NCI-H1436 treated with DMSO at 0.1 percent for 48 hours (cell line): ENCODE results near the gene MPPED2.

ENCODE experiments used
- DNase-seq: peaks from one replicate; lab custom pipeline; 2025; lab: John Stamatoyannopoulos, UW

MPPED2 gene

DNA sequence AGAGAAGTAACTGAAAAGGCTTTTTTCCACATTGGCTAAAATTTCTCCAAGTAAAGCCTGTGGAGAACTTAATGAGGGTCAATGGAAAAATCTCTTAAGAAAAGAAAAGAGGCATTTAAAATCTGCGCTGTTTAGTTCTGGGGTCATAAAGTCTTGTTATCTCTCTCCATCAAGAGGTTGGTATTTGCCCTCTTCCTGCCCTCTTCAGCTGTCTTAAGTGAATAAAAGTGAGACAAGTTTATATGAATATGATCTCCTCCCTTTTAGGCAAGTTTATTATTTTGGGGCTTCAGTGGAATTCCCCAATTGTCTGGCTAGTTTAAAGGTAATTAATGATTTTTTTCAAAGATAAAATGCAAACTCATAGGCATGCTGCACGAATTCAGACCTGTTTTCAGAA, 173.6 kb downstream of the MPPED2 start:
- DNase-seq = no peak

DNA sequence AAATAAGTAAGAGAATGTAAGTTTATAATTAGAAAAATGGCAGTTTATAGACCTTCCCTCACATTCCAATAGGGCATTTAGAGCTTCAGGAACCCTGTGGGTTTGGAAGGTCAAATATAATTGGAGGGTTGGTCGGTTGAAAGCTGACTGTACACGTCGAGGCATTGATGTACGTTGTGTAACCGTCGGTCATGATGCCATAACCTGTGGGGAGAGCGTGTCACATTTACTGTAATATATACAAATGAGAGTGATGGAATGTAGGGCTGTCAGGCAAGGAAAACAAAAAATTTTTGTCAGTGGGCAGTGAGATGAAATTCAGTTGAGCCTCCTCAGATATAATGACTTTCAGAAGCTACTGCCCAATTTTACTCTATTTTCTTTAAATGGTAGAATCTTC, 174.8 kb downstream of the MPPED2 start:
- no peak for DNase-seq

DNA sequence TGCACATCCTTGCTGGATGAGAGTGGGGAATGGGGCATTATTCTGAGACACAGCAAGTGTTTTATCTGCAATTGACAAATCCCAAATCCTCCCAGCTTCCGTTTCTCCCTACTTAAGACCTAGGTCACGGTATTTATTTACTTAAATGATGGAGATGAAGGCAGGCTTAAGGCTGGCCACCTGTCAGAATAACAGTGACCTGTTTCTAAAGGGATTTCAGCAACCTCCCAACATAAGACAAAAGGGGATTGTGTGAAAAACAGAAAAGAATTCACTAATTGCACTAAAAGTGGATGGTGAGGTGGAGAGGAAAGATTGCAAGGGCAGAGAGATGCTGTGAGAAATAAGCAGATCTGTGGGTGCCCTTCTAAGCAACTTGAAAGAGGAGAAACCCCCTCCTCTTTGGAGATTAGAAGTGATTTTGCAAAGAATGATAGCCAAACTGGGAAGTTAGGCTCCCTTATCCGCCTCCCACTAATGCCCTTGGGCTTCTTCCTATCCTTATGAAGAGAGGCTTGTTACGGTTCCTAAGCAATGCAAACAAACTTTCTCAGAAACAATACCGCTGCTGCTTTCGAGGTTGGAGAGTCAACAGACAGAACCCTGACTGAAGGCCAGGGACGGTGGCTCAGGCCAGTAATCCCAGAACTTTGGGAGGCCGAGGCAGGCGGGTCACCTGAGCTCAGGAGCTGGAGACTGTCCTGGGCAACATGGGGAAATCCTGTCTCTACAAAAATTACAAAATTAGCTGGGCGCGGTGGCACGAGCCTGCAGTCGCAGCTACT, 179.0 kb downstream of the MPPED2 start:
- no peak for DNase-seq

DNA sequence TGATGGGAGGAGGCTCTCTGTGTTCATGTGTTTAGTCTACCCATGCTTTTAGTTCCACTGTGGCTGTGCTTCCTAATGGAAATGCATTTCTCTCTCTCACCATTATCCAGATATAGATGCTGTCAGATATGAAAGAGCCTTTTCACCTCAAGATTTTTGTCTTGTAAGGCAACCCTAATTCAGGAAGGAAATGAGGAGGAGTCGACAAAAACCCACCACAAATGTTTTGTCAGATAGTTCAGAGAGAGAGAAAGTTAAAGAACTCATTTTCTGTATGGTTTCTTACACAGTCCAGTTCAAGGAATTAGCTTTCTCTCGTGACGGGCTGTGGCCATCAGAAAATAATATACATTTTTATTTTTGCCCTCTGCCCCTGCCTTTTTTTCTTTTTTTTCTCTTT, 180.8 kb downstream of the MPPED2 start:
- DNase-seq = no peak

DNA sequence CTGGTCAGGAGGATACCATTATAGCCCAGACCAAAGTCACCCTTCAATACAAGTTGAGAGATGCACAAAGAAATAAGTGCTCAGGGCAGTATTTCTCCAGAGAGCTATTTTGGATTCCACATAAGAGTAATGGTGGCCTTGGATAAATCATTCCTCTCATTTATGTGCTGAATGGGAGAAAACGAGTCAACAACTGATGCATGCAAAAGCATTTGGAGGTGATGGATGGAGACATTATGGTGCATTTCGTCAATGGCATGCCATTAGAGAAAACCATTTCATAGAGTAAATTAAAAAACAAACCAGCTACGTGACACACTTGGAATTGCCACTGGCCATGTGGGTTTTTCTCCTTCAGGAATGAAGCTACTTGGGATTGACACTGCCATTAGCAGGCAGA, 182.0 kb downstream of the MPPED2 start:
- DNase-seq = no peak

DNA sequence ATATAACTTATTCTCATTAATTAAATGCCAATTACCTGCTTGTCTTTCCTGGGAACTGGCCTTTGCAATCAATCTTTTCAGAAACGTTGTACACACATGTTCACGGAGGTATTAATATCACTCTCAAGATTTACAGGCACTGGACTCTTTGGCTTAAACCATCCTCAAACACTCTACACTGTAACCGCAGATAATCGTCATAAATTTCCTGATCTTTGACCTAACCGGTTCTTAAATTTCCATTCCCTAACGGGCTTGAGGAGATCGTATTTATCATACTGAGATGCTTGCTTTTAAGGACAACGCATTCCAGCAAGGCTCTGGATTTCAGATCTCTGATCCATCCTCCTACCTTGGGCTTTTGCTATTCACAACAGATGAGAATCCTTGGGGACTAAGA, 190.4 kb downstream of the MPPED2 start:
- DNase-seq = no peak

DNA sequence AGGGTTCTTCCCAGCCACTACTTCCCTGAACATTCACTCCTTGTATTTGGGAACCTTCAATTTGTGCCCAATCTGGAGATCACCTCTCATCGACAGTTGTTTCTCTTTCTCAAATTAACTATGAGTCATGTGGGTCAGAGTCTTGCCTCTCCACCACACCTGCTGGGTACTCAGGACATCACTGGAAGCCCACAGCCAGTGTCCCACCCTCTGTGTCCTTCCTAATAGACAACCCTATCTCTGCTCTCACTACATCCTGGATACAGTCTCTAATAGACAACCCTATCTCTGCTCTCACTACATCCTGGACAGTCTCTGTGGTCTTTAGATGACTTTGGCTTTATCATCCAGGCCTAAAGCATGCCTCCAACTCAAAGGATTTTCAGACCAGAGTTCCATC, 193.1 kb downstream of the MPPED2 start:
- DNase-seq = no peak

DNA sequence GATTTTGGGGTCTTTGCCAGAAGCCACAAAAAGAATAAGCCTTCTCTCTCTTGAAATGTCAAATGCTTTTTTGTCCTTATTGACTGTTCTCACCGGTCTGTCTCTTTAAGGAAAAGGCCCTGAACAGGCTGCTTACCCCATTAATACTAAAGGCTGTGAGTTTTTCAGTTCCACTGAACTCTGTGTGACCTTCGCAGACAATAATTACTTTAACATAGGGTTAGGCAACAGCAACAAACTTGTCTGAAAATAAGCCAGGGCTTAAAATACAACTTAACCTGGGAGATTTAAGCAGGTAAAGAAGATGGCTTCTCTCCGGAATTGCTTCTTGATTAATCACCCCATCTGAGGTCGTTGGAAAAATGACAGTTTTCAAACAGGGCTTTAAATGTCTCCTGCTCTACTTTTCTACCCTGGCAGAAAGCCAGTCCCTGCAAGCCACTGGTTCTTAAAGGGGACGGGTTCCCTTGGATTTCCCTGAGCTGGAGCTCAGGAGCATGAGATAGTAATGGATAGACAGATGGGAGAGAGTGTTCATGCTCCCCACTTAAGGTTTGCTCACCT, 193.8 kb downstream of the MPPED2 start:
- no peak for DNase-seq

DNA sequence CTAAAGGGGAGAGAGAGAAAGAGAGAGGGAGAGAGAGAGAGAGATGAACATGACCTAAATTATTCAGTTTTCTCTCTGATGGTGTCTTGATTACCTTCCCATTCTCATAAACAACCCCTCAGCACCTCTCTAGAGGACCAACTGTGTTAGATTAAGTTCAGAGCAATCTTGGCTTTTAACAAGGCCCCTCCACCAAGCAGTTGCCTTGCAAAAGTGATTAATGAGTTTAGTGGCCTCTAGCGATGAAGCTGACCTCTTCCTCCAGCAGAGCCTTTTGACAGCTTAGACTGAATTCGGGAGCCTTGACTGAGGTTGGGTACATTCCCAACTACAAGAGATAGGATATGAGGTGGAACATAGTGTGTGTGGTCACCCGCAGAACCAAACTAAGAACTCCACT, 197.2 kb downstream of the MPPED2 start:
- no peak for DNase-seq

DNA sequence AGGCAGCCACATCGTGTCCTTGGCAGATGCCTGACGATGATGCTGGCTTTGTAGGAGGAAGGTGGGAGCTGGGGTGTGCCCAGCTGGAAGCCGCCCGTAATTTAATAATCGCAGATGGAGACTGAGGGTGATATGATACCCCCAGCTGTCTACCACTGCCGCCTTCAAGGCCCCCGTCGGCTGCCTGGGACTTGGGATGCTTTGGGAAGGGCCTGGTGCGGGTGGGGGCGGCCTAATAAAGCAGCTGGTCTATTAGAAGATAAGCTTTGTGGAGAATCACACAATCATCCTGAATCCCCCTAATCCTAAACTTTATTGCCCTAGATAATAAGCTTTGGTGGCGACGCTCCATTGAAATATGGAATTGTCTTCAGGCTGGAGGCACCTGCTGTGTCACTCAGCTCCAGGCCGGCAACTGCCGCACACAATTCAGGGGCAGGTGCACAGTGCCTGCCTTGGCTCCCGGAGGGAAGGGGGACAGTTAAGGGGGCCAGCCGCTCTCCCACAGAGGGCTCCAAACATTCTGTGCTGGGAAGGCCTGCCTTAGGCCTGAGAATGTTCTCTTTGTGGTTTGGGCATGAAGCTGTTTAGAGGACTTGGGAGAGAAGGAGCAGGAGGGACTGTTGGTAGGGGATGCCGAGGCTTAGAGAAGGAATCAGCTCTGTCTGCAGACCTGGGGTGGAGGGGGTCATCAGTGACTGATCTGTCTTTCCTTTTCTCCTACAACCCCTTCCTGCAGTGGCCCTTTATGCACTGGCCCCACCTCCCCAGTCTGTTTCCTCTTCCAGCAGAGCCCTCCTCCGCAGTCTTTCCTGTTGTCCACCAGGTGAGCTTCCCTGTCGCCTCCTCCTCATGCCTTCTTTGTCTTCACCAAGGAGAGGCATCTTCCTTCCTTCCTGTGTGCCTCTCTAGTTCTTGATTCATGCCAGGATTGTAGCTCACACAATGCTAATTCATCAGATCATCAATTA, 198.0 kb downstream of the MPPED2 start:
- no peak for DNase-seq

DNA sequence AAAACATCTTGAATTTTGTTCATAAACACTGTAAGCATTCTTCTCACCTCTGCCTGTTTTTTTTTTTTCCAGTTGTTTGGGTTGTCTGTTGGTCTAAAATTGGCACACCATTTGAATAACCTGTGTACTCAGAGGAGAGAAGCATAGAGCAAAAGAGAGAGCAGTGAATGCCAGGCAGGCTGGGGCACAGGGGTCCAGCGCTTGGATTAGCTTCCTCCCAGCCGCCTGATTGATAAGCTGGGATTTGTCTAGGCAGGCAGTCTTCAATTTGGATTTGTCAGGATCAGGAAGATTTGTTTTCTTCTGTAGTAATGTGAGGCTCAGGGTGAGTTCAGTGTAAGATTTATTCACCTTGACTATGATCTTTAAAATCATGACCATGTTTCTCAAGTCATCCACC, 204.3 kb downstream of the MPPED2 start:
- DNase-seq = no peak

DNA sequence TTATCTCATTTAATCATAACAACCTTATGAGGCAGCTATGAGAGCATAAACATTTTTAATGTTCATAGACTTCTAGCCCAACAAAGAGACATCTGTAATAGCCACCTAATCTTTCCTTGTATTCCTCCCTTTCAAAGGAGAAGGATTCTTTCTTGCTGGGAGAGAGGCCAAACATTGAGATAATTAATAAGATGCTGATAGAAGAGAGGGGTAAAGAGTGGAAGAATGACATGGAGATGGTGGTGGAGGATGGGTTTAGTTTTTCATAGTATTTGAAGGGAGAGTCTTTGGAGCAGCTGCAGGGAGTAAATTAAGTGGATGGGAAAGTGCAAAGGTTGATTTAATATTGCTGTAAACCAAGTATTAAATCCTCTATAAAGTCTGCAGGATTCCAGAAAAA, 205.3 kb downstream of the MPPED2 start:
- DNase-seq = no peak

DNA sequence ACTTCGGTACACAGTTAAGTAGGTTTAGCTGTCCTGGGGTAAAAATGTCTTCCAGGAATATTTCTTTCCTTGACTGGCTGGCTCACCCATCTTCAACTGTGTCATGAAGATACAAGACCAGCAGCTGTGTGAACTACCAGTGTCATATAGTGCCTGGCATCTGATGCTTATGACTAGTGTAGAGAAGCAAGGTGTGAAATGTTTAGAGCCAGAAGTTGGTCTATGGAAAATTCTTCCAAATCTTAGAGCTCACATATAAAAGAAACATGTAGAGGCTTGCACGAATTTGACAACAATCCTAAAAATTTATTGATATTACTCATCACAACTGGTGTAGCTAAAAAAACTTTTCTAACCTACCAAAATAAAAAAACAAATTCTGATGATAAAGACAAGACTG, 208.8 kb downstream of the MPPED2 start:
- no peak for DNase-seq

DNA sequence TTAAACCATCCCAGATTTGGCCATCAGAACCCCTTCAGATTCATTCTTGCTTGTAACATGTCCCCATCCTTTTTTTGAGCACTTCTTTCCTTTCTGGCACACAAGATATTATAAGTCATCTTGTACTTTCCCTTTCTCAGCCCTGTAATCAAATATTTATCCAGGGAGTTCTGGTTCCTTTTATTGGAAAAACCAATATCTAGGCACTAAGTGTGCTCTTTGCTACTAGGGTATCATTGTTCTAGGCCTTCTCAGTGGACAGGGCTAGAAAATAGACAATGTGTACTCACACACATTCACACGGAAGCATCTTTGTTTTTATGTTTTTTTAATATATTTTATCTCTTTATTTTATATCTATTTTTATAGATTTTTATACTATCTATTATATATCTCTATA, 216.0 kb downstream of the MPPED2 start:
- no peak for DNase-seq

DNA sequence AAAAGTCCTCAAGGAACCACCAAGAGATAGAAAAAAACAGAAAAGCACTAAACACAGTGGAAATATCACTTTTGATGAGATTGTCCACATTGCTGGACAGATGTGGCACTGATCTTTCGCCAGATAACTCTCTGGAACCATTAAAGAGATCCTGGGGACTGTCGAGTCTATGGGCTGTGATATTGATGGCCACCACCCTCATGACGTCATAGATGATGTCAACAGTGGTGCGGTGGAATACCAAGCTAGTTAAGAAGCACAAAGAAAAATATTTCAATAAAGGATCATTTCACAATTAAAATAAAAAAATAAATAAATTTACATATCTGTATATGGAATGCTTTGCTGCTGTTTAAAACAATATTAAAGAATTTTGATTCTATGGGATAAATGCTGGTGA, 217.8 kb downstream of the MPPED2 start:
- DNase-seq = no peak

DNA sequence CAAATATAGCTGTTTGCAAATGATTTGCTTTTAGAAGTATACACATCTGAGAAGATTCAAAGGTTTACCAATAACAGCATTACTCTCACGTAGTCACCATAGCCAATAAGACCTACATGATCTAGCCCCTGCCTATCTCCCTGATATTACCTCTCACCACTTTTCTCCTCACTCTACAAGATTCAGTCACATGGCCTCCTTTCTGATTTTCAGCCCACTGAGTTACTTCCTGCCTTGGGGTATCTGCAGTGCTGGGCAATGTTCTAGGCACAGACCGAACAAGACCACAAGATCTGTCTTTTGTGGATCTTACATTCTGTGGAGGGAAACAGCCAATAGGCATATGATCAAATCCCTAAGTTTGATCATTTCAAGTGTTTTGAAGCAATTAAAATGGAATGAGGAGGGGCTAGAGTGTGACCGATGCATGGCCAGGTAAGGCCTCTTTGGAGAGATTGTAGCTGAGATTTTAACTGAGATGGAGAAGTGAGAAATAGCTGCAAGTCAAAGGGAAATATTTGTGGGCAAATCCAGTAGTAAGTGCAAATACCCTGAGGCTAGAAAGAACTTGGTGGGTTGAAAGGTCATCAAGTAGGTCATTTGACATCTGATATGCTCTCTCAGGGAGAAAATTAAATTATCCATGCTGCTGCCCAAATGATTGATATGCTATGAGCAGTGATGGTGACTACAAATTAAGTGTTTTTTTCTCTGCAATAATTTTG, 220.2 kb downstream of the MPPED2 start:
- no peak for DNase-seq

DNA sequence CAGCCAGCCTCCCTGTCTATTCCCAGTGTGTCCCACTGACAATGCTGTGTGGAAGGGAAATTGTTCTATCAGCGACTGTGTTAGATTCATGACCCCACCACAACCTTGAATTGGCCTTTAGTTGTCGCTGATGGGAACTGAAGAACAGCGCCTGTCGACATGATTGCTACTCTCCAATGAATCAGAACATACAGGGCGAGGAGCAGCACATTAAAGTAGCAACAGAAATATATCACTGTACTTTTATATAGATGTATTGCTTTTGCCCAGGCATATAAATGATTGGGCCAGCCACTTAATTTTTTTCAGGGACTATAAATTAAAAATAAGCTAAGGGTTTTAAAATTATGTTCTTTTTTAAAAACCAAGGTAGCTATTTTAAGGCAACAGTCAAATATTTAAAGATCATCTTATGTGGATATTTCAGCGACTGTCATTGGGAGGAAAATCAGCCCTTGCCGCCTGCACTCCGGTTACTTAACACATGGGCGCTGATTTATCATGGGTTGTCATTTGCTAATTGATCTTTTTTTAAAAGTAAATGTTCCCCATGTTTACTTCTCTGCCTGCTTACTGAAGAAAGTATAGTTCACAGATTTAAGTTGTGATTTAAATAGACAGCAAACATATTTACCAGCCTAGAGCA, 221.2 kb downstream of the MPPED2 start:
- no peak for DNase-seq

DNA sequence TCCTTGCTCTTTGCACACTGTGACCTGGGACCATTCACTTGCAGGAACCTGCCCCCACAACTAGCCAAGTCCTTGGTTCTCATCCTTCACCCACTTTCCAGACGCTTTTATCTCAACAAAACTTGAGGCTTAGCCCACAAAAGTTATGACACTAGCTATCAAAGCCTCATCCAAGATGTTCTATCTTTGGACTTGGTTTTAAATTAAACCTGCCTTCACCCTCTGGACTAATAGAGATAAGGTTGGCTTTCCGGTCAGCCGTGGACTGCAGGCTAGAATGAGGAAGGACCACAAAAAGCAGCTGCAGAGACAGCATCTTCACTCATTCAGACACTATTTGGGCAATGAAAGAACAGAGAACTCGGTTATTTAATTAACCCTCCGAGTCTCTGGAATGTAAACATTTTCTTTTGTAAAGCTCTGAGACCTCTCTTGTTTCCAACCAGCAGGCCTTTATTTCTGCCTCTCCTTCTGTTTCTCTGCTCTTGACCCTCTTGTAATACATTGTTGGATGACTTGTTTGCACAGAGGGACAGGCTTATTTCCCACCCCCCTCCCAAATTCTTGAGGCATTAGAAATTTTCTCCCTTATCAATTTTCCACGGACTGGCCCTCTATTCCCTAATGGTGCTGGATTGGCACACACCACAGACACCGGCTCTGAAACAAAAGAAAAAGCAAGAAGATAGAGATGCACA, 221.9 kb downstream of the MPPED2 start:
- no peak for DNase-seq

DNA sequence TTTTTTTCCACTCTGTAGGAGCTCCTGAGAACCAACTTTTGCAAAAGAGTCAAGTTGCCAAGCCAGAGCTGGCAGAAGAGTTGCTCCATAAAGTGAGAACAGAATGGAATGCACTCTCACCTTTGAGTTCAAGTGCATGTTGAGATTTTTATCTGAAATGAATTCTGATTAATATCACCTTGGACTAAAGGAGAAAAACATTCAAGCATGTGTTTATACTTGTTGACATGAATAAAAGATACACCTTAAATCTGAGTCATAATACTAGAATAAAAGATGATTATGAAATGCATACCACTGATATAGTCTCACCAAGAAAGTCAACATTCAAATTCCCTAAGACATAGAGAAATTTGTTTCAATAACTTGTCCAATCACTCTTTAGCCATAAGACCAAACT, 225.4 kb downstream of the MPPED2 start:
- no peak for DNase-seq
